BE2C (cell line): ENCODE measurements around the gene XKR8.

ENCODE experiments used
- DNase-seq: peaks from one replicate; pipeline ENCODE4 v3.0.0-alpha.2; 2020
- H3K27me3 ChIP-seq: fragments of 250-450 bp; sonication (Bioruptor Pico); 2 replicates; pipeline ENCODE4 v1.5.1; 2020; ENCODE audit warnings: mild to moderate bottlenecking
- H3K36me3 ChIP-seq: fragments of 250-450 bp; sonication (Bioruptor Pico); 2 replicates; pipeline ENCODE4 v1.5.1; 2020; ENCODE audit warnings: mild to moderate bottlenecking
- H3K4me1 ChIP-seq: fragments of 250-450 bp; sonication (Bioruptor Pico); 2 replicates; pipeline ENCODE4 v1.5.1; 2020
- H3K4me3 ChIP-seq: 2 replicates; pipeline ENCODE4 v1.5.1; 2011; ENCODE audit warnings: low read depth, low read length
- H3K9me3 ChIP-seq: fragments of 250-450 bp; sonication (Bioruptor Pico); 2 replicates; pipeline ENCODE4 v1.5.1; 2020
- CTCF ChIP-seq: IDR thresholded peaks from 2 replicates; pipeline ENCODE4 v1.5.1; 2012; ENCODE audit warnings: mild to moderate bottlenecking, low read depth, low read length

XKR8 gene

GRCh38 chr1:27938488-27938887 is 21.3 kb upstream of the XKR8 start:
- Histone ChIP-seq H3K4me3 (no peak overlapping the region), H3K27me3 (no peaks in the 10 kb centered on the region), H3K4me1 (no peaks in the 10 kb centered on the region), H3K9me3 (no peaks in the 10 kb centered on the region), H3K36me3 (no peaks in the 10 kb centered on the region)
- no peak for TF ChIP-seq CTCF
- DNase-seq: no peak

GRCh38 chr1:27940297-27940696 is 19.5 kb upstream of the XKR8 start:
- peak; percentile 21 for DNase-seq

GRCh38 chr1:27940870-27941560 is 18.8 kb upstream of the XKR8 start:
- no peaks in the 10 kb centered on the region for H3K9me3 ChIP-seq
- no peaks in the 10 kb centered on the region for H3K4me1 ChIP-seq
- H3K4me3 ChIP-seq: no peak overlapping the region
- no peaks in the 10 kb centered on the region for H3K27me3 ChIP-seq
- H3K36me3 ChIP-seq: no peaks in the 10 kb centered on the region
- DNase-seq: no peak
- TF ChIP-seq CTCF: no peak

More at GRCh38 chr1:27940297-27940696, 19.5 kb upstream of the XKR8 start:
- Histone ChIP-seq H3K4me1 (no peaks in the 10 kb centered on the region), H3K4me3 (no peak overlapping the region), H3K36me3 (no peaks in the 10 kb centered on the region), H3K27me3 (no peaks in the 10 kb centered on the region), H3K9me3 (no peaks in the 10 kb centered on the region)
- peak; percentile 20; the same call in 1 of the 2 replicates for TF ChIP-seq CTCF

DNA sequence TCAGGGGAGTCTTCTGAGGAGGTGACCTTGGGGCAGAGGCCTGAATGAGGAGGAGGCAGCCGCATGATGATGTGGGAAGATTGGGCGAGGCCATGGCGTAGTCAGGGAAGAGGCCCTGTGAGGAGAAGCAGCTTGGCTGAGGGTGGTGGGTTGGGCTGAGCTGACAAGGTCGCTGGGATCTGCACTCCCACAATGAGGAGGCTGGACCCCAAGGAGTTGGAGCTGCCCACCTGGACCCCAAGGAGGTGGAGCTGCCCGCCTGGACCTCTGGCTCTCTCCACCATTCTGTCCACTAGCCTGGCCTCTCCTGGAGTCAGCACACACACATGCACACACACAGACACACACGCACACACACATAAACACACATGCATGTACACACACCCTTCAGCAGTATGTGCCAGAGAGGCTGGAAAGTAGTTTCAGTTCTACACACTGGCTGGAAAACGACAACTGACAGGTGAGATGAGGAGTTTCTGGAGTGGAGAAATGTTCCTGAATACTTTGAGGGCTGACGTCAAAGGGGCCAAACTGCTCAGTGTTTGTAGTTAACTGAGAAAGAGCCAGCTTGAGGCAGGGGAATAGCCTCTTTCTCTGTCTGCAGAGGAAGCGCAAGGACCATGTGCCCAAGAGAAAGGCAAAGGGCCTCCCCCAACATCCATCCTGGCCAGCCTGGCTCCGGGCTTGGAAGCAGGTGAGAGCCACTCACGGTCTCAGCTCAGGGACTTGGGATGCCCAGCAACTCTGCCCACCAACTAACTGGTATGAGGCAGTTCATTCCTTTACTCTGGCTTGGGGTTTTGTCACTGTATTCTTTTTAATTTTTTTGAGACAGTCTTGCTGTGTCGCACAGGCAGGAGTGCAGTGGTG is 17.9 kb upstream of the XKR8 start:
- H3K4me1 ChIP-seq: no peaks in the 10 kb centered on the region

DNA sequence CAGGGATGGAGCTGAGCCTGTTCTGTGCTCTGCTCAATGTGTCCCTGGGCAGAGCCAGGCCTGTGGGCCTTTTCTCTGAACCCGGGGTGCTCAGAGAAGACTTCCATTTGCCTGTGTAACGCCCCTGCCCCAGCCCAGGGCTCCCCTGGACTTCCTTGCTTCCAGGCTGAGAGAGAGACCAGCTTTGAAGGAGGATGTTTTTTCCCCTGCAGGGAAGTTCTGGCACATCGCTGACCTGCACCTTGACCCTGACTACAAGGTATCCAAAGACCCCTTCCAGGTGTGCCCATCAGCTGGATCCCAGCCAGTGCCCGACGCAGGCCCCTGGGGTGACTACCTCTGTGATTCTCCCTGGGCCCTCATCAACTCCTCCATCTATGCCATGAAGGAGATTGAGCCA is 14.8 kb upstream of the XKR8 start:
- H3K4me3 ChIP-seq: no peak overlapping the region
- no peaks in the 10 kb centered on the region for H3K27me3 ChIP-seq
- H3K9me3 ChIP-seq: no peaks in the 10 kb centered on the region
- TF ChIP-seq CTCF: no peak
- H3K36me3 ChIP-seq: no peaks in the 10 kb centered on the region
- H3K4me1 ChIP-seq: no peaks in the 10 kb centered on the region
- no peak for DNase-seq

More for the DNA sequence above, 17.9 kb upstream of the XKR8 start:
- DNase-seq: no peak
- no peak overlapping the region for H3K4me3 ChIP-seq
- H3K27me3 ChIP-seq: no peaks in the 10 kb centered on the region
- no peaks in the 10 kb centered on the region for H3K9me3 ChIP-seq
- no peaks in the 10 kb centered on the region for H3K36me3 ChIP-seq
- no peak for TF ChIP-seq CTCF

GRCh38 chr1:27949027-27949426 is 10.7 kb upstream of the XKR8 start:
- Histone ChIP-seq H3K4me1 (no peaks in the 10 kb centered on the region), H3K27me3 (no peaks in the 10 kb centered on the region), H3K9me3 (no peaks in the 10 kb centered on the region), H3K36me3 (no peaks in the 10 kb centered on the region), H3K4me3 (no peak overlapping the region)
- DNase-seq: no peak
- TF ChIP-seq CTCF: no peak
